CD4-positive, alpha-beta T cell treated with Interleukin-4 for 4 hours (primary cell): ENCODE data around the gene INHBE.
"Not testable (repeated sequence)": the region's sequence is repeated elsewhere in the genome, so short reads cannot be mapped to it uniquely, and the experiment has no call there.

Experiments
- DNase-seq: peaks from one replicate; pipeline ENCODE4 v3.0.0-alpha.2; 2020

Gene INHBE

DNA sequence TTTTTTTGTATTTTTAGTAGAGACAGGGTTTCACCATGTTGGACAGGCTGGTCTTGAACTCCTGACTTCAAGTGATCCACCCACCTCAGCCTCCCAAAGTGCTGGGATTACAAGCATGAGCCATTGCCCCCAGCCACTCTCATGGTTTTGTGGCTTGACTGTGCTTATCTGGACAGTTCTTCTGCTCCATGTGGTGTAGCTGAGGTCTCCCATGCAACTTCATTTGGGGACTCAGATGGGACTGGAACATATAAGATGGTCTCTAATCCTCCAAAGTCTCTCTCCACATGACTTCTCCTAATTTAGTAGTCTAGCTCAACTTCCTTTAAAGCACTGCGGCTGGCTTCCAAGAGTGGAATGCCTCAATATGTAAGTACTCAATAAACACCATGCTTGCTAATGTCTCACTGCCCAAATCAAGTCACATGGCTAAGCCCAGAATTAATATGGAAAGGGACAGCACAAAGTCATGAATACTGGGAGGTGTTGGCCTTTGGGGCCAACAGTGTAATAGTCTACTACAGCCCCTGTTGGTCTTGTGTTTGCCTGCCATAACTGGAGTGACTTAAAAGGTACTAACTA lies 13.2 kb upstream of the INHBE start:
- no peak for DNase-seq

DNA sequence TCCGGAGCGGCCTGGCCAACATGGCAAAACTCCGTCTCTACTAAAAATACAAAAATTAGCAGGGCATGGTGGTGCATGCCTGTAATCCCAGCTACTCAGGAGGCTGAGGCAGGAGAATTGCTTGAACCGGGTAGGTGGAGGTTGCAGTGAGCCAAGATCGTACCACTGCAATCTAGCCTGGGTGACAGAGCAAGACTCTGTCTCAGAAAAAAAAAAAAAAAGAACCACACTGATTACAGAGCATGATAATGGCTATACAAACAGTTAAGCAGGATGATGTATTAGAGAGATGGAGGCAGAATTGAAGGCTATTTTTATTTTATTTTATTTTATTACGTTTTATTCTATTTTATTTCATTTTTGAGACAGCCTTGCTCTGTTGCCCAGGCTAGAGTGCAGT lies 10.8 kb upstream of the INHBE start:
- not testable (repeated sequence) for DNase-seq

DNA sequence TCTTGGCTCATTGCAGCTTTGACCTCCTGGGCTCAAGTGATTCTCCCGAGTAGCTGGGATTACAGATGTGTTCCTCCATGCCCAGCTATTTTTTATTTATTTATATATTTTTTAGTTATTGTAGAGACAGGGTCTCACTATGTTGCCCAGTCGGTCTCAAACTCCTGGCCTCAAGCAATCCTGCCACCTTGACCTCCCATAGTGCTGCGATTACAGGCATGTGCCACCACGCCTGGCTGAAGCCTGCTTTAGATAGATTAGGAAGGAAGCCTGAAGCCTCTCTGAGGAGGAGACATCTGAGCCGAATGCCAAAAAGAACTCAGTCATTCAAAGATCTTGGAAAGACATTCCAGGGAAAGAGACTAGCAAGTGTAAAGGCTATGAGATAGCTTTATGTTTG lies 10.4 kb upstream of the INHBE start:
- DNase-seq, result no peak

DNA sequence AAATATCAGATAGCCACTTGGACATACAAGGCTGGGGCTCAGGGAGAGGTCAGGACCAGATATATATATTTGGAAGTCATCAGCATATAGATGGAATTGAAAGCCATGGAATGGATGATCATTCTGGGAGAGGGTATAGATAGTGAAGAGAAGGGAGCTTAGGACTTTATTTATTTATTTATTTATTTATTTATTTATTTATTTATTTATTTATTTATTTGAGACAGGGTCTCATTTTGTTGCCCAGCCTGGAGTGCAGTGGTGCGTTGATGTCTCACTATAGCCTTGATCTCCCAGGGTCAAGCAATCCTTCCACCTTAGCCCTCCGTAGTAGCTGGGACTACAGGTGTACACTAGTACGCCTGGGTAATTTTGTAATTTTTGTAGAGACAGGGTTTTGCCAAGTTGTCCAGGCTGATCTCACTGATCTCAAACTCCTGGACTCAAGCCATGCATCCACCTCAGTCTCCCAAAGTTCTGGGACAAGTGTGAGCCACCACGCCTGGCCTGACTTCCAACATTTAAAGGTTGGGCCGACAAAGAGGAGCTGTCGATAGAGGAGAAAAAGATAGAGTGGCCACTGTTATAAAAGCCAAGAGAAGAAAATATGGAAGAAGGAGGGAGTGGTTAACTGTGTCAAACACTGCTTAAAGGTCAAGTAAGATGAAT lies 8.7 kb upstream of the INHBE start:
- DNase-seq, result no peak

DNA sequence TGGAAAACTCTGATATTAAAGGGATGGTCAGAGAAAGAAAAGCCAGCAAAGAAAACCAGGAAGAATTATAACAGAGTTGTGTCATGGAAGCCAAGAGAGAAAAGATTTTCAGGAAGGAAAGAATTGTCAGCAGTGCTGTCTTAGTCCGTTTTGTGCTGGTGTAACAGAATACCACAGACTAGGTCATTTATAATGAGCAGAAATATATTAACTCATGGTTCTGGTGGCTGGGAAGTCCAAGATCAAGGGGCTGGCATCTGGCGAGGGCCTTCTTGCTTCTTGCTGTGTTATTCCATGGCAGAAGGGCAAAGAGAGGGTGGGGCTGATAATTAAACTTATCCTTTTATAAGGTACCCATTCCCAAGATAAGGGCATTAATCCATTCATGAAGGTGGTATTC lies 6.4 kb upstream of the INHBE start:
- no peak for DNase-seq

DNA sequence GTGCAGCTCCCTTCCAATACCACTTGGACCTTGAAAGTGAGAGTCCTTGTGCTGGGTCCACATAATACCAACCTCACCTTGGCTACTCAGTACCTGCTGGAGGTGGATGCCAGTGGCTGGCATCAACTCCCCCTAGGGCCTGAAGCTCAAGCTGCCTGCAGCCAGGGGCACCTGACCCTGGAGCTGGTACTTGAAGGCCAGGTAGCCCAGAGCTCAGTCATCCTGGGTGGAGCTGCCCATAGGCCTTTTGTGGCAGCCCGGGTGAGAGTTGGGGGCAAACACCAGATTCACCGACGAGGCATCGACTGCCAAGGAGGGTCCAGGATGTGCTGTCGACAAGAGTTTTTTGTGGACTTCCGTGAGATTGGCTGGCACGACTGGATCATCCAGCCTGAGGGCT lies 5.7 kb upstream of the INHBE start:
- no peak for DNase-seq

DNA sequence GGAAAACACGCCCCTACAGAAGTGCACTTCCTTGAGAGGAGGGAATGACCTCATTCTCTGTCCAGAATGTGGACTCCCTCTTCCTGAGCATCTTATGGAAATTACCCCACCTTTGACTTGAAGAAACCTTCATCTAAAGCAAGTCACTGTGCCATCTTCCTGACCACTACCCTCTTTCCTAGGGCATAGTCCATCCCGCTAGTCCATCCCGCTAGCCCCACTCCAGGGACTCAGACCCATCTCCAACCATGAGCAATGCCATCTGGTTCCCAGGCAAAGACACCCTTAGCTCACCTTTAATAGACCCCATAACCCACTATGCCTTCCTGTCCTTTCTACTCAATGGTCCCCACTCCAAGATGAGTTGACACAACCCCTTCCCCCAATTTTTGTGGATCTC lies 5.0 kb upstream of the INHBE start:
- DNase-seq, result no peak

DNA sequence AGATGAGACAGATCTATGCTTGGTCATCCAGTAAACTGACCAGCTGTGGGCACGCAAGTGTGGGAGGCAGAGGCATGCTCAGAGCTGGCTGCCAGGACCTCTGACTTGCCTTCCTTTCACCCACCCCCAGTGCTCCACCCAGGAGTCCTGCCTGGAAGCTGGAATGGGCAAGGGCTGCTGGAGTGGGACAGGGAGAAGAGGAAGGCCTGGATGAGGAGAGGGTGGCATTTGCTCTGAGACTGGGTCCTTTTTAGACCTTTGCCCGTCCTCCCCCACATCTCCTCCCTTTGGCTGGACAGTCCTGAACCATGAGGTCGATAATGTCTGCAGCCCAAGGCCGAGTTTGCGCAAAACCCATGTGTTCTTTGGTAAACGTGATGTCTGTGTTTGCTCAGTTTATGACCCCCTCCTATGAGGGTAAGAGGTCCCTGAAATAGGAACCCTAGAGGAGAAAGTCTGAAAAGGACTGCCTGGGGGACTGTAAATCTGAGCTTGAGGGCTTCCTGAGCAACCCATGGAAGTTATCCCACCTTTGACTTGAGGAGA lies 3.8 kb upstream of the INHBE start:
- no peak for DNase-seq

DNA sequence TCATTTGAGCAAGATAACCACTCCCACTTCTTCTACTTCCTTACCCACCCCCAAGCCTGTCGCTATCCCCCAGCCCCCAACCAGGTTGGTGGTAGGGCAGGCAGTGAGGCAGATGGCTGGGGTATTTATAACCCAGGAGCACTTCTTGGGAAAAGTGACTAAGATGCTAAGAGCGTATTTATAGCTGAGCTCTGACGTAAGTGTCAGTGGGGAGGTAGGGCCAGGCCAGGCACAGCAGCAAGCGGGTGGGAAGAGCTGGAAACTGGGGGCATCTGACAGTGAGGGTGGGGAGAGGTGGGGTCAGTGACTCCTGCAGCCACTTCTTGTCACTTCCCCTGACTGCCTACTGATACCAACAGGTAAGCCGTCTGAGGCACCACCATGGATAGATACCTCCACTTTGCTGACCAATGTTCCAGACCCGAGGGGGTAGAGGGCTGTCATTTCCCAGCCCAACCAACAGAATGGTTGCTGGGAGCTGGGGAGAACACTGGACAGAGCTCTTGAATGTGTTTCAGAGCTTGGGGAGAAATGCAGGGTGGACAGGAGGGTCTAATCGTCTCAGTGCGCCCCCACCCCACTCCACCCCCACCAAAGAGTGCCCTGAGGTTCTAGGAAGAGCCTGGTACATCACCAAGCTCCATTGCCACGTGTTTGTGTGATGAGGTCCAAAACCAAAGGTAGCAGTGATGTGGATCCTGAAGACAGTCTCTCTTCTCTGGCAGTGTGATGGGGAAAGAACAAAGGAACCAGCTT lies 2.7 kb upstream of the INHBE start:
- no peak for DNase-seq

DNA sequence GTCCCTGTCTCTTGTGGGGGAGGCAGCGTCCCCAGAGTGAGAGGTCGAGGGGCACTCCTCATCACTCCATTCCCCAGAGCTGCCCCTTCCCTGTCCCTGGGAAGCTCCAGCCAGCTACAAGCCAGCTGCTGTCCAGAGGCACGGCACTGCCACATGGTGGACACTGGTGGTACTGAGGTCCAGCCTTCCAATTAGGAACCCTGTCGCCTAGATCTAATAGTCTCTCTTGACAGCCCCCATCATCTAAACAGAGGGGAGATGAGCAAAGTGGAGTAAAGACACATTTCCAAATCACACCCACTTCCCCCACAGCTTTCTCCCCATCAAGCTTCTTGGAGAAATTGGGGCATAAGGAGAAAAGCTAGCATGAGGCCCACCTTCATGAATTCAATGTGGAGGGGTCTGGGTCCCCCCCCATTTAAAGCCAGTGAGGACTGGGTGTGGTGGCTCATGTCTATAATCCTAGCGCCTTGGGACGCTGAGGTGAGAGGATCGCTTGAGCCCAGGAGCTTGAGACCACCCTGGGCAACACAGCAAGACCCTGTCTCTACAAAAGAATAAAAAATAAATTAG lies 2.1 kb upstream of the INHBE start:
- DNase-seq, result peak; percentile 34

DNA sequence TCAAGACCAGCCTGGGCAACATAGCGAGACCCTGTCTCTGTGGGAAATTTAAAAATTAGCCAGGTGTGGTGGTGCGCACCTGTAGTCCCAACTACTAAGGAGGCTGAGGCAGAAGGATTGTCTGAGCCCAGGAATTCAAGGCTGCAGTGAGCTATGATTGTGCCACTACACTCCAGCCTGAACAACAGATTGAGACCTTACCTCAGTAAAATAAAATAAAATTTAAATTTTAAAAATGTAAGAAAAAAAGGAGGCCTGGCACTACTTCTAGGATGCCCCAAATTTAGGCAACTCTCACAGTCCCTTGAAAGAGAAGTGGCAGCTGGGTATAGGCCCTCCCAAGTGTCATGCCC lies 918 bp upstream of the INHBE start:
- DNase-seq, result no peak

DNA sequence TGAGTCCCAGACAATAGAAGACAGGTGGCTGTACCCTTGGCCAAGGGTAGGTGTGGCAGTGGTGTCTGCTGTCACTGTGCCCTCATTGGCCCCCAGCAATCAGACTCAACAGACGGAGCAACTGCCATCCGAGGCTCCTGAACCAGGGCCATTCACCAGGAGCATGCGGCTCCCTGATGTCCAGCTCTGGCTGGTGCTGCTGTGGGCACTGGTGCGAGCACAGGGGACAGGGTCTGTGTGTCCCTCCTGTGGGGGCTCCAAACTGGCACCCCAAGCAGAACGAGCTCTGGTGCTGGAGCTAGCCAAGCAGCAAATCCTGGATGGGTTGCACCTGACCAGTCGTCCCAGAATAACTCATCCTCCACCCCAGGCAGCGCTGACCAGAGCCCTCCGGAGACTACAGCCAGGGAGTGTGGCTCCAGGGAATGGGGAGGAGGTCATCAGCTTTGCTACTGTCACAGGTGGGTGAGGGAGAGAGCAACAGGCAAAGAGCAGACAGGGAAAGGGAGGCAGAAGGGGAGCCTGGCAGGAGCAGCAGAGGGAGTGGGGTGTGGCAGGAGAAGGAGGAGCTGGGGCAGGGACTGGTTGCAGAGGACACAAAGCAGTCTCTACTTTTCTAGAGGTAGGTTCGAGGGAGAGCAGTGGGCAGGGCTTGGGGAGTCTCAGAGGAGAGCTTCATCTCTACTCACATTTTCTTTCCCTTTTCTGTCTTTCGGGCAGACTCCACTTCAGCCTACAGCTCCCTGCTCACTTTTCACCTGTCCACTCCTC lies 452 bp downstream of the INHBE start:
- DNase-seq, result no peak

DNA sequence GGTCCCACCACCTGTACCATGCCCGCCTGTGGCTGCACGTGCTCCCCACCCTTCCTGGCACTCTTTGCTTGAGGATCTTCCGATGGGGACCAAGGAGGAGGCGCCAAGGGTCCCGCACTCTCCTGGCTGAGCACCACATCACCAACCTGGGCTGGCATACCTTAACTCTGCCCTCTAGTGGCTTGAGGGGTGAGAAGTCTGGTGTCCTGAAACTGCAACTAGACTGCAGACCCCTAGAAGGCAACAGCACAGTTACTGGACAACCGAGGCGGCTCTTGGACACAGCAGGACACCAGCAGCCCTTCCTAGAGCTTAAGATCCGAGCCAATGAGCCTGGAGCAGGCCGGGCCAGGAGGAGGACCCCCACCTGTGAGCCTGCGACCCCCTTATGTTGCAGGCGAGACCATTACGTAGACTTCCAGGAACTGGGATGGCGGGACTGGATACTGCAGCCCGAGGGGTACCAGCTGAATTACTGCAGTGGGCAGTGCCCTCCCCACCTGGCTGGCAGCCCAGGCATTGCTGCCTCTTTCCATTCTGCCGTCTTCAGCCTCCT lies 1.1 kb downstream of the INHBE start:
- peak; percentile 59 for DNase-seq

DNA sequence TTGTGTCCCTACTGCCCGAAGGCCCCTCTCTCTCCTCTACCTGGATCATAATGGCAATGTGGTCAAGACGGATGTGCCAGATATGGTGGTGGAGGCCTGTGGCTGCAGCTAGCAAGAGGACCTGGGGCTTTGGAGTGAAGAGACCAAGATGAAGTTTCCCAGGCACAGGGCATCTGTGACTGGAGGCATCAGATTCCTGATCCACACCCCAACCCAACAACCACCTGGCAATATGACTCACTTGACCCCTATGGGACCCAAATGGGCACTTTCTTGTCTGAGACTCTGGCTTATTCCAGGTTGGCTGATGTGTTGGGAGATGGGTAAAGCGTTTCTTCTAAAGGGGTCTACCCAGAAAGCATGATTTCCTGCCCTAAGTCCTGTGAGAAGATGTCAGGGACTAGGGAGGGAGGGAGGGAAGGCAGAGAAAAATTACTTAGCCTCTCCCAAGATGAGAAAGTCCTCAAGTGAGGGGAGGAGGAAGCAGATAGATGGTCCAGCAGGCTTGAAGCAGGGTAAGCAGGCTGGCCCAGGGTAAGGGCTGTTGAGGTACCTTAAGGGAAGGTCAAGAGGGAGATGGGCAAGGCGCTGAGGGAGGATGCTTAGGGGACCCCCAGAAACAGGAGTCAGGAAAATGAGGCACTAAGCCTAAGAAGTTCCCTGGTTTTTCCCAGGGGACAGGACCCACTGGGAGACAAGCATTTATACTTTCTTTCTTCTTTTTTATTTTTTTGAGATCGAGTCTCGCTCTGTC lies 1.8 kb downstream of the INHBE start:
- DNase-seq, result no peak

DNA sequence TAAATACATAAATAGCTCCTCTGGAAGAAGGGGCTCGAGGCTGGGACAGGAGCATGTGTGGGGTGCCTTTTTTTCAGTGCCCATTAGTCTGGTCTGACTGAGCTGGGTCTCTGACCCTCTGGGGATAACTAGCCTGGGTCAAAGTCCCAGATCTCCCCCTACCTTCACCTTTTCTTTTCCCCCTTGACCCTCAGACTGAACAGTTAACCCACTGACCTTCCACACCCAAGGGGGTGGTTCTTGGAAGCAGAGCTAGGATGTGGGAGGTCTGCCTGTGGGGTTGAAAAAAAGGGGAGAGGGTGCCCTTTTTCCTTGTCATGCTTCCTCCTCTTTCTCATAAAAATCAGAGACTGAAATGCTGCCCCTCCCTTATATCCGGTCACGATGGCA lies 3.6 kb downstream of the INHBE start:
- no peak for DNase-seq

DNA sequence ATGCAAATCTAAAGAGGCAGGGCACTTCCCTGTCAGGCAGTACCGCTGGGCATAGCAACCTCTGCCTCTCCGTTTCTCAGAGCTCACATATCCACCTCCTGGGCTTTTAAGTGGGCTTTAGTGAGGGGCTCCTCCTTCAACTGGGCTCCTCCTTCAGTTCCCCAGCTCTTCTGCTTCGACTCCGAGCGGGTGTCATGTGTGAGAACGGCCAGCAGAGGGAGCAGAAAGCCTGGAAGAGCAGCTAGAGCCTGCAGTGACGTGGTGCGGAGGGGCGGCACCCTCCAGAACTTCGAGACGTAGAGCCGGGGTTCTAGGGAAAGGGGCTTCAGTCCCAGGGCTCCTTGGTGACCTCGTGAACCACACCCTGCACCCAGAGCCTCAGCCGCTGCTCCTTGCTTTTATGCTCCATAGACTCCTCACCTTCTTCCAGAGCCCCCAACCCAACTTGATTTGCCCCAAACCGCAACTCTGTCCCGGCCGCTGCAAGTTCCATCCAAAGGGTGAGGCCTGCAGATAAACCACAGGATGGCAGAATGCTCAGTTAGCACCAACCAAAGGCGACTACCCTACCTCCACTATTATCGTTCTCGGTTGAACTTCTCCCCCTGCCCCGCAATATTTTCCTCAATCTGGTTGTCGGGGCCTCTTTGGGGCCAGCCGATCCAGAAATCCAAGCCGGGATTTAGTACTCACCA lies 4.1 kb downstream of the INHBE start:
- DNase-seq, result peak; percentile 92

DNA sequence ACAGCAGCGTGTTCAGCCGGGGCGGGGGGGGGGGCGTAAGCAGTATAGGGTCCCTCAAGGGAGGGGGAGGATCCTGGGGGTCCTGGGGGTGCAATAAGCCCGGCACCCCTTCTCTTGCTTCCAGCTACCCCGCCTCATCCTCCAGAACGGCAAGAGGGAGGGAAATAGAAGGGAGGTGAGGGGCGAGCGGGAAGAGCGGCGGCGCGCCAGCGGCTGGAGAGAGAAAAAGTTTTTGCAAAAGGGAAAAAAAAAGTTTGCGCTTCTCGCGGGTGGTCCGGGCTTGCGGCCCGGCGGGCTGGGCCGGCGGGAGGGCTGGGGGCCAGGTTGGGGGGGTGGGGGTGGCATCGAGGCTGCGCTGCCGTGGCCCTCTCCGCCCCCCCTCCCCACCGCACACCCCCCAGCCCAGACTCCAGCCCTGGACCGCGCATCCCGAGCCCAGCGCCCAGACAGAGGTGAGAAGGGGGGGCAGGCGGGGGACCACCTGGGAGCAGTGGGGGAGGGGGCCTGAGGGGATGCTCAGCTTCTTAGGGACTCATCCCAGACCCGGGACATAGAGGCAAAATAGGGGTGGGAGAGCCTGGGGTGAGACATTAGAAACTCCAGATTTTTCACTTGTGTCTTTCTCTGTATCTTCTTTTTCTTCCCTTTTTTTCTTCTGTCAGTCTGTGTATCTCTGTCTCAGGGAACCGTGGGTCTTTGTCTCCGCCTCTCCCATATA lies 4.8 kb downstream of the INHBE start, which contains the start of gene GLI1:
Gene GLI1, plus strand, starts transcription at position 36 of the 718 bp plus-strand sequence. CDS start 3,907 bp downstream, outside the sequence.
- DNase-seq, result no peak

DNA sequence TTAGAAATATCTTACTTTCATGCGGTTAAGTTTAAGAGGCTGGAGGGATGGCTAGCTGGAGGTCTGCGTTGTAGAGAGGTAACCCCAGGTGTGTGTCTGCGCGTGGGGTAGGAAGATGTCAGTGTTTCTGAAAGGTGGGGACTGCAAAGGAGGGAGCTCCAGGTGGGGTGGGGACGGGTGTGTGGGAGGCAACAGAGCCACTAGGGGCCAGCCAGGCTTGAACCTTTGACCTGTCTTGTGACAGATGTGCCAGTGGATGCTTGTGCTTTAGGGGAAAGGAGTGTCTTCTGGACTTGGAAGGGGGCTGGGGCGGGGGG lies 5.3 kb downstream of the INHBE start:
- DNase-seq, result no peak

DNA sequence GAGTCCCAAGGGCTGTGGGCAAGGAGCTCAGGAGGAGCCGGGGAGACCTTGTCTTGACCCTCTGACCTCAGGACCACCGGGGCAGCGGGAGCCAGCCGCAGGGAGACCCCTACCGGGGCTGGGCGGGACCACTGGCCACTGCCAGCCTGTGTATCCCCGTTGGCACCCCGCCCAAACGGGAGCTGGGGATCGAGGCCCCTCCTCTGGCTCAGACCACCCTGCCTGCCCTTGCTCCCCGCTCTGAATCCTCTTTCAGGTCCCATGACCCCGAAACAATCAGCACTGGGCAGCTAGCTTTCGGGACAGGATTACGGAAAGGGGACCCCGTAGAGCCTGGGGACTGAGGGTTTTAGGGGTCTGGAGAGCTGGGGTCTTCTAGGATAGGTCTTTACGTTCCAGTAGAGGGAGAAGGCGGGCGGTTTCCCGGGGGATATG lies 5.8 kb downstream of the INHBE start:
- DNase-seq, result no peak

DNA sequence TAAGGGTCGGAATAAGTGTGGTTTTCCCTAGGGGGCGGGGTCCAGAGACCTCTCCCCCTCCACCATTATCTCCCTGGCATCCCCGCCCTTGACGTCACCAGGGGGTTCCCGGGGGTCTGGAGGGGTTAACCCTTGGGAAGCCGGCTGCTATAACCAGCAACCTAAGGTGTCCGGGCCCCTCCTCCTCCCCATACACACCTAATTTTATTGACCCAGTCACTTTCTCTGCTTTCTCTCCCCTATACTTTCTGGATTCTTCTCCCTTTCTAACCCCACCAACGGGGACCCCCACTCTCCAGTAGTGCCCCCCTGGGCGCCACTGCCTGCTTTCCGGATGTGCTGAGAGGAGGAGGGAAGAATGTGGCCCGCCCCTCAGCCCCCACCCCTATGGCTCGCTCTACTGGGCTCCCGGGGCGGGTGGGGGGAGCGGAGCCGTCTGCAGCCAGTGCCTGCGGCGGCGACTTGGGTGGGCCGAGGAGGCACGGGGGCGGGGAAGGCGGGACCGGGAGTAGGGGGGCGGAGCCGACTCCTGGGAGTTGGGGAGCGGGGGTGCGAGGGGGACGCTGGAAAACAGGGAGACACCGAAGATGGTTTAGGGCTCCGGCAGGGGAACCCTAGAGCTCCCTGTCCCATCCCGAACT lies 6.3 kb downstream of the INHBE start:
- no peak for DNase-seq
